NB4 (cell line): ENCODE results near the gene MED17.

ENCODE experiments used
- POLR2A ChIP-seq: IDR thresholded peaks from 2 replicates; pipeline ENCODE4 v1.6.1; 2011; ENCODE audit warnings: mild to moderate bottlenecking; ENCODE audit not compliant: insufficient read length; ENCODE audit errors: extremely low read depth
- TF ChIP-seq, protein P1 (sequence below): IDR thresholded peaks from one replicate; pipeline ENCODE4 v1.5.1; 2012; ENCODE audit warnings: low read depth, low read length

DNA sequence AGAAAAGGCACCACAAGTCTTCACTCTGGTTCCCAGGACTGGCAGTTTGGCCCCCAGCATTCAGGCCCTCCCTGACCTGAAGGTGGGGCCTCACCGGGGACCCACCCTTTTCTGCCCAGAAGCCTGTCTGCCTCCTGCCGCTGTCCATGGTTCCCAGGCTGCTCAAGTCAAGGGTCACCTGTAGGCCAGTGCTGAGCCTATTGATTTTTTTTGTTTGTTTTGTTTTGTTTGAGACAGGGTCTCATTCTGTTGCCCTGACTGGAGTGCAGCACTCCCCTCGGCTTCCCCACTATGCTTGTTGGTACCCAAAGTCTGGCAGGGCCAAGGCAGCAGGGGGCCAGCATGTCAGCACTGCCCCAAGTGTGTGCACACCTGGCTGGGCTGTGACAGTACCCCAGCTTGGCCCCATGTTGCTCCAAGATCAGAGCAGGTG is 11.0 kb upstream of the MED17 start:
- TF ChIP-seq POLR2A = no peak
- TF ChIP-seq, protein P1, sequence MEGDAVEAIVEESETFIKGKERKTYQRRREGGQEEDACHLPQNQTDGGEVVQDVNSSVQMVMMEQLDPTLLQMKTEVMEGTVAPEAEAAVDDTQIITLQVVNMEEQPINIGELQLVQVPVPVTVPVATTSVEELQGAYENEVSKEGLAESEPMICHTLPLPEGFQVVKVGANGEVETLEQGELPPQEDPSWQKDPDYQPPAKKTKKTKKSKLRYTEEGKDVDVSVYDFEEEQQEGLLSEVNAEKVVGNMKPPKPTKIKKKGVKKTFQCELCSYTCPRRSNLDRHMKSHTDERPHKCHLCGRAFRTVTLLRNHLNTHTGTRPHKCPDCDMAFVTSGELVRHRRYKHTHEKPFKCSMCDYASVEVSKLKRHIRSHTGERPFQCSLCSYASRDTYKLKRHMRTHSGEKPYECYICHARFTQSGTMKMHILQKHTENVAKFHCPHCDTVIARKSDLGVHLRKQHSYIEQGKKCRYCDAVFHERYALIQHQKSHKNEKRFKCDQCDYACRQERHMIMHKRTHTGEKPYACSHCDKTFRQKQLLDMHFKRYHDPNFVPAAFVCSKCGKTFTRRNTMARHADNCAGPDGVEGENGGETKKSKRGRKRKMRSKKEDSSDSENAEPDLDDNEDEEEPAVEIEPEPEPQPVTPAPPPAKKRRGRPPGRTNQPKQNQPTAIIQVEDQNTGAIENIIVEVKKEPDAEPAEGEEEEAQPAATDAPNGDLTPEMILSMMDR = no peak
